ENCODE measurements around the gene KRTAP10-12.

DNA sequence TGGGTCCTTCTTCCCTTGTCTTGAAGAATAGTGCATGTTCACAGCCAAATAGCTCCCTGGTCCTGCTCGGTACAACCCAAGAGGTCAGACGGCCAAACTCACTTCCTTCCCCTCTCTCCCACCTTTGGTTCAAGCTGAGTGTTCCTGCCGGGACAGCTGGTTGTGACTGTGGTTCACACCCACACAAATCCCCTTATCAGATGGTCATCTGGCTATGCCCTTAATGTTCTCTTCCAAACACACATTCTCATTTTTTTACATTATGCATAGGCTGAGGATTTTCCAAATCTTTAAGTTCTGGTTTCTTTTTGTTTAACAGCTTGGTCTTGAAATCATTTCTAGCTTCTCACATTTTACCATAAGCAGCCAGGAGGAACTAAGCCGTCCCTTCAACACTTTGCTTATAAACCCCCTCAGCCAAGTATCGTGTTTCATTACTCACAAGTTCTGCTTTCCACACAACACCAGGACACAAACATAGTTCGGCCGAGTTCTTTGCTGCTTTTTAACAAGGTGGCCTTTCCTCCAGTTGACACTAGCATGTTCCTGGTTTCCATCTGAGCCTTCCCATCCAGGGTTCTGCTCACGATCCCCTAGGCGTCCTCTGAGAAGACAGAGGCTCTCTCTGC lies 34.1 kb downstream of the KRTAP10-12 start:
- TF ChIP-seq POLR2A (IDR thresholded peaks at IDR 0.05; ENCODE audit: low read length), result no peak
- TF ChIP-seq, protein P1, sequence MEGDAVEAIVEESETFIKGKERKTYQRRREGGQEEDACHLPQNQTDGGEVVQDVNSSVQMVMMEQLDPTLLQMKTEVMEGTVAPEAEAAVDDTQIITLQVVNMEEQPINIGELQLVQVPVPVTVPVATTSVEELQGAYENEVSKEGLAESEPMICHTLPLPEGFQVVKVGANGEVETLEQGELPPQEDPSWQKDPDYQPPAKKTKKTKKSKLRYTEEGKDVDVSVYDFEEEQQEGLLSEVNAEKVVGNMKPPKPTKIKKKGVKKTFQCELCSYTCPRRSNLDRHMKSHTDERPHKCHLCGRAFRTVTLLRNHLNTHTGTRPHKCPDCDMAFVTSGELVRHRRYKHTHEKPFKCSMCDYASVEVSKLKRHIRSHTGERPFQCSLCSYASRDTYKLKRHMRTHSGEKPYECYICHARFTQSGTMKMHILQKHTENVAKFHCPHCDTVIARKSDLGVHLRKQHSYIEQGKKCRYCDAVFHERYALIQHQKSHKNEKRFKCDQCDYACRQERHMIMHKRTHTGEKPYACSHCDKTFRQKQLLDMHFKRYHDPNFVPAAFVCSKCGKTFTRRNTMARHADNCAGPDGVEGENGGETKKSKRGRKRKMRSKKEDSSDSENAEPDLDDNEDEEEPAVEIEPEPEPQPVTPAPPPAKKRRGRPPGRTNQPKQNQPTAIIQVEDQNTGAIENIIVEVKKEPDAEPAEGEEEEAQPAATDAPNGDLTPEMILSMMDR (IDR thresholded peaks at IDR 0.05), result no peak
- no peak for TF ChIP-seq REST (IDR thresholded peaks at IDR 0.05)
- TF ChIP-seq ZFP36 (IDR thresholded peaks at IDR 0.05; ENCODE audit: borderline replicate concordance, partially characterized antibody), result no peak
- TF ChIP-seq RFX5 (IDR thresholded peaks at IDR 0.05), result no peak
- TF ChIP-seq EP300 (IDR thresholded peaks at IDR 0.05), result no peak
- TF ChIP-seq JUN (IDR thresholded peaks at IDR 0.05), result no peak
- no peak for TF ChIP-seq RAD21 (conservative IDR thresholded peaks at IDR 0.05 in 1 of 2, IDR thresholded peaks at IDR 0.05 in 1 of 2)
- no peak for TF ChIP-seq KDM1A (IDR thresholded peaks at IDR 0.05; ENCODE audit: low read depth)
- TF ChIP-seq MYC (IDR thresholded peaks at IDR 0.05; ENCODE audit: borderline replicate concordance, low read length), result no peak
